Psoas muscle (tissue), 8 donors: Measurements from ENCODE around the gene GRIP1. TPM values are rescaled to one million over a fixed set of nuclear protein-coding genes. Genes with fewer than 3 reads are reported as not detected.

Source experiments
- ATAC-seq, 4 donors: fragments of 200-7000 bp; cut with Tn5 transposase; one replicate each; pipeline ENCODE4 v1.9.1; 2020; ENCODE audit warnings: moderate library complexity in 3 of 4, mild to moderate bottlenecking in 2 of 4
- DNase-seq, 2 donors: peaks; one replicate each; pipeline ENCODE4 v3.0.0-alpha.2; 2020
- H3K27ac ChIP-seq: fragments of 200-600 bp; one replicate; pipeline ENCODE4 v1.8.0; 2022
- H3K27me3 ChIP-seq, 3 donors: fragments of 200-600 bp in 1 of 3; one replicate each; pipeline versions ENCODE4 v1.6.1 to v1.8.0; 2013 to 2022; ENCODE audit warnings: low read length in 2 of 3, mild to moderate bottlenecking in 2 of 3, moderate library complexity in 1 of 3; ENCODE audit not compliant: insufficient read depth in 3 of 3
- H3K36me3 ChIP-seq, 2 donors: fragments of 200-600 bp in 1 of 2; one replicate each; pipeline versions ENCODE4 v1.6.1 to v1.8.0; 2013 to 2022; ENCODE audit warnings: low read depth in 1 of 2, mild to moderate bottlenecking in 1 of 2, moderate library complexity in 1 of 2; ENCODE audit not compliant: insufficient read depth in 1 of 2
- H3K4me1 ChIP-seq: fragments of 200-600 bp; one replicate; pipeline ENCODE4 v1.8.0; 2022
- H3K4me3 ChIP-seq: fragments of 200-600 bp; one replicate; pipeline ENCODE4 v1.8.0; 2022; ENCODE audit warnings: mild to moderate bottlenecking
- H3K9me3 ChIP-seq: fragments of 200-600 bp; one replicate; pipeline ENCODE4 v1.8.0; 2022
- CTCF ChIP-seq: fragments of 200-600 bp; IDR thresholded peaks from one replicate; pipeline ENCODE4 v1.8.0; 2022; ENCODE audit warnings: antibody characterized with exemption
- WGBS, 3 donors: extraction: QIAGEN DNeasy Blood & Tissue Kit; methylation state at CpG; one replicate each; pipeline versions ENCODE4 v1.1.6 to v1.1.7; 2013; 5-methylcytosine and 5-hydroxymethylcytosine counted together
- intact Hi-C, 2 donors: fragments of 100-400 bp; cut with DNase I; formaldehyde crosslinking; loops; one replicate each; pipeline versions ENCODE4 v1.11.0 to v1.14.2; 2022
- polyA plus RNA-seq, 3 donors: library from polyadenylated mRNA; stranded (reverse); fragments of 200-250 nt; gene quantifications; one replicate each; pipeline ENCODE4 v1.2.3, GENCODE V29; 2013
- total RNA-seq, 4 donors: library from RNA; stranded (reverse); fragmentation: NEBNext Ultra II Directional in 2 of 4; extraction: Animal tissue kit (Norgen Biotek cat#: 25700) in 2 of 4; gene quantifications; one replicate each; pipeline versions ENCODE4 v1.2.1 to v1.2.4, GENCODE V29; 2021 to 2023
- donor health status: healthy with polysubstance abuse.
- donor health status: DM: no; HTN: no; CAD: no; lungs with moderate emphysema.
- donor health status: Bipolar disorder and iron deficiency.
- donor health status: healthy.
- donor health status: DM: yes; HTN: yes; CAD: no.
- donor health status: DM: no; HTN: no; CAD: no.
- donor health status: DM: no; HTN: no; CAD: no.
- donor health status: DM: yes; HTN: yes; CAD: no.

Gene GRIP1
- total and polyA plus RNA-seq, 7 donors, result 0.05 to 4.1 (median 1.6) TPM

- peaks cover 4% of the 10 kb centered on the region for H3K9me3 ChIP-seq
- intact Hi-C loops, result no loop called here
- no peak for TF ChIP-seq CTCF
- no peak for ATAC-seq
- H3K4me1 ChIP-seq, result no peaks in the 10 kb centered on the region
- DNase-seq, result no peak
- H3K36me3 ChIP-seq, result peaks cover 0 to 18% of the 10 kb centered on the region in 2 donors
- no peaks in the 10 kb centered on the region for H3K27me3 ChIP-seq
- H3K4me3 ChIP-seq, result no peak overlapping the region
- 95 to 100% (median 99%) methylated on average over 2 of the region's 2 CpGs for WGBS, 3 donors
- no peak overlapping the region for H3K27ac ChIP-seq
These were observed 343.1 kb downstream of the GRIP1 start for GRCh38 chr12:66335746-66336145.

GRCh38 chr12:66331814-66332213, 347.1 kb downstream of the GRIP1 start:
- no peak for ATAC-seq
- Histone ChIP-seq H3K27me3 (no peaks in the 10 kb centered on the region), H3K9me3 (no peaks in the 10 kb centered on the region), H3K27ac (no peak overlapping the region), H3K4me3 (no peak overlapping the region), H3K4me1 (no peaks in the 10 kb centered on the region), H3K36me3 (peaks cover 0 to 9% of the 10 kb centered on the region in 2 donors)
- 31 to 52% (median 31%) methylated on average over 1 of the region's 1 CpG for WGBS, 3 donors
- intact Hi-C loops, result no loop called here
- DNase-seq, result no peak
- no peak for TF ChIP-seq CTCF

GRCh38 chr12:66331016-66331415, 347.9 kb downstream of the GRIP1 start:
- no peaks in the 10 kb centered on the region for H3K4me1 ChIP-seq
- H3K27me3 ChIP-seq, result no peaks in the 10 kb centered on the region
- no peak for TF ChIP-seq CTCF
- ATAC-seq, result no peak
- no peak for DNase-seq
- no peaks in the 10 kb centered on the region for H3K9me3 ChIP-seq
- WGBS, 3 donors, result 88 to 92% (median 88%) methylated on average over 13 of the region's 13 CpGs
- H3K27ac ChIP-seq, result no peak overlapping the region
- intact Hi-C loops, result no loop called here
- no peak overlapping the region for H3K4me3 ChIP-seq
- peaks cover 0 to 9% of the 10 kb centered on the region in 2 donors for H3K36me3 ChIP-seq

GRCh38 chr12:66329941-66330340, 348.9 kb downstream of the GRIP1 start:
- Histone ChIP-seq H3K9me3 (no peaks in the 10 kb centered on the region), H3K27ac (no peak overlapping the region), H3K36me3 (peaks cover 0 to 14% of the 10 kb centered on the region in 2 donors), H3K27me3 (no peaks in the 10 kb centered on the region), H3K4me1 (no peaks in the 10 kb centered on the region), H3K4me3 (no peak overlapping the region)
- TF ChIP-seq CTCF, result no peak
- DNase-seq, result no peak
- intact Hi-C loops, result no loop called here
- WGBS, 3 donors, result 62 to 77% (median 65%) methylated on average over 5 of the region's 5 CpGs
- no peak for ATAC-seq

GRCh38 chr12:66323017-66323416, 355.9 kb downstream of the GRIP1 start:
- WGBS, 3 donors, result 80 to 93% (median 92%) methylated on average over 1 of the region's 1 CpG
- H3K27ac ChIP-seq, result no peak overlapping the region
- H3K27me3 ChIP-seq, result no peaks in the 10 kb centered on the region
- intact Hi-C loops, result no loop called here
- DNase-seq (no peak), ATAC-seq (no peak)
- H3K4me1 ChIP-seq, result no peaks in the 10 kb centered on the region
- H3K36me3 ChIP-seq, result peaks cover 2 to 10% of the 10 kb centered on the region in 2 donors
- no peak for TF ChIP-seq CTCF
- H3K4me3 ChIP-seq, result no peak overlapping the region
- no peaks in the 10 kb centered on the region for H3K9me3 ChIP-seq
